Endodermal cell (in vitro differentiated cells): ENCODE measurements around the gene RPS4Y1. TPM values are rescaled to one million over a fixed set of nuclear protein-coding genes. Genes with fewer than 3 reads are reported as not detected.

Experiments used
- DNase-seq: peaks from one replicate; pipeline ENCODE4 v3.0.0-alpha.2; 2017
- H3K27ac ChIP-seq: 2 replicates; pipeline ENCODE4 v1.5.1; 2013; ENCODE audit warnings: mild to moderate bottlenecking, low read depth, low read length, moderate library complexity
- H3K27me3 ChIP-seq: 2 replicates; pipeline ENCODE4 v1.6.1; 2013; ENCODE audit warnings: mild to moderate bottlenecking, low read length, moderate library complexity; ENCODE audit not compliant: insufficient read depth, control insufficient read depth, poor library complexity, severe bottlenecking
- H3K36me3 ChIP-seq: 2 replicates; pipeline ENCODE4 v1.7.0; 2013; ENCODE audit warnings: mild to moderate bottlenecking, low read length, moderate library complexity; ENCODE audit not compliant: control insufficient read depth, insufficient read depth
- H3K4me1 ChIP-seq: one replicate; pipeline ENCODE4 v1.7.0; 2013; ENCODE audit warnings: low read length; ENCODE audit not compliant: control insufficient read depth, insufficient read depth
- H3K4me3 ChIP-seq: 2 replicates; pipeline ENCODE4 v1.5.1; 2013; ENCODE audit warnings: mild to moderate bottlenecking, low read length, moderate library complexity
- H3K9ac ChIP-seq: 2 replicates; pipeline ENCODE4 v1.6.1; 2013; ENCODE audit warnings: mild to moderate bottlenecking, low read length, moderate library complexity; ENCODE audit not compliant: poor library complexity, severe bottlenecking; ENCODE audit errors: extremely low read depth
- H3K9me3 ChIP-seq: 2 replicates; pipeline ENCODE4 v1.6.1; 2013; ENCODE audit warnings: mild to moderate bottlenecking, low read length, moderate library complexity; ENCODE audit not compliant: control insufficient read depth
- H3K27ac Mint-ChIP-seq: 2 replicates; pipeline ENCODE4 v1.8.0; 2020; ENCODE audit warnings: mixed read lengths
- H3K27me3 Mint-ChIP-seq: 2 replicates; pipeline ENCODE4 v1.8.0; 2021; ENCODE audit warnings: mild to moderate bottlenecking, mixed read lengths; ENCODE audit not compliant: insufficient read depth
- H3K36me3 Mint-ChIP-seq: 2 replicates; pipeline ENCODE4 v1.8.0; 2020; ENCODE audit warnings: low read depth, mixed read lengths
- H3K4me1 Mint-ChIP-seq: 2 replicates; pipeline ENCODE4 v1.8.0; 2020; ENCODE audit warnings: mixed read lengths
- H3K4me3 Mint-ChIP-seq: 2 replicates; pipeline ENCODE4 v1.8.0; 2020; ENCODE audit warnings: mild to moderate bottlenecking, moderate library complexity, mixed read lengths
- H3K9me3 Mint-ChIP-seq: 2 replicates; pipeline ENCODE4 v1.8.0; 2020; ENCODE audit warnings: mild to moderate bottlenecking, mixed read lengths
- WGBS, 2 experiments: methylation state at CpG; one replicate each; pipeline versions ENCODE4 v1.1.5 to v1.1.7; 2013; ENCODE audit warnings: missing lambda C conversion rate in 2 of 2, mixed read lengths in 1 of 2; ENCODE audit not compliant: insufficient coverage in 1 of 2, insufficient read length in 1 of 2; 5-methylcytosine and 5-hydroxymethylcytosine counted together
- total RNA-seq, 2 donors: library from RNA; stranded (reverse); fragmentation: NEBNext Ultra II Directional in 1 of 2; extraction: Animal tissue kit (Norgen Biotek cat#: 25700) in 1 of 2; gene quantifications; 2 replicates in 1 of 2; 3 replicates in 1 of 2; pipeline ENCODE4 v1.2.1, GENCODE V29; 2021
- TF ChIP-seq, protein P1 (sequence below): fragments of 200-600 bp; sonication (generic); conservative IDR thresholded peaks from 2 replicates; pipeline ENCODE4 v1.5.0; 2021; ENCODE audit warnings: antibody characterized with exemption, mild to moderate bottlenecking

The RPS4Y1 gene
- total RNA-seq, 2 donors from 2014 or later: 348 TPM; not detected in 1

DNA sequence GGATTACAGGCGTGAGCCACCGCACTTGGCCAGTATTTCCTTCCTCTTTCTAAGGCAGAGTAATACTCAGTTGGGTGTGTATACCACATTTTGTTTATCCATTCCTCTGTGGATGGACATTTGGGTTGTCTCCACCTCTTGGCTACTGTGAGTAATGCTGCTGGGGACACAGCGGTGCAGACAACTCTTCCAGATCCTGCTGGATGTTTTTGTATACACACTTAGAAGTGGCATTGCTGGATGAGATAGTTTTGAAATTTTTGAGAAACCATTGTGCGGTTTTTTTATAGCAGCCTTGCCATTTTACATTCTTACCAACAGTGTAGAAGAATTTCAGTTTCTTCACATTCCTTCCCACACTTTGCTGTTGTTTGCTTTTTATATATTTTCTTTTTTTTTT is 16.3 kb downstream of the RPS4Y1 start:
- no peaks in the 10 kb centered on the region for H3K4me1 Mint-ChIP-seq
- Histone ChIP-seq H3K9ac (no peak overlapping the region), H3K4me1 (no peaks in the 10 kb centered on the region), H3K36me3 (peaks cover 93% of the 10 kb centered on the region), H3K27me3 (no peaks in the 10 kb centered on the region), H3K27ac (no peak overlapping the region), H3K9me3 (no peaks in the 10 kb centered on the region), H3K4me3 (no peak overlapping the region)
- 80 to 94% methylated on average over 1 to 3 of the region's 4 CpGs for WGBS, 2 experiments
- H3K9me3 Mint-ChIP-seq: no peaks in the 10 kb centered on the region
- H3K27me3 Mint-ChIP-seq: no peaks in the 10 kb centered on the region
- no peak overlapping the region for H3K4me3 Mint-ChIP-seq
- no peak for DNase-seq
- TF ChIP-seq, protein P1, sequence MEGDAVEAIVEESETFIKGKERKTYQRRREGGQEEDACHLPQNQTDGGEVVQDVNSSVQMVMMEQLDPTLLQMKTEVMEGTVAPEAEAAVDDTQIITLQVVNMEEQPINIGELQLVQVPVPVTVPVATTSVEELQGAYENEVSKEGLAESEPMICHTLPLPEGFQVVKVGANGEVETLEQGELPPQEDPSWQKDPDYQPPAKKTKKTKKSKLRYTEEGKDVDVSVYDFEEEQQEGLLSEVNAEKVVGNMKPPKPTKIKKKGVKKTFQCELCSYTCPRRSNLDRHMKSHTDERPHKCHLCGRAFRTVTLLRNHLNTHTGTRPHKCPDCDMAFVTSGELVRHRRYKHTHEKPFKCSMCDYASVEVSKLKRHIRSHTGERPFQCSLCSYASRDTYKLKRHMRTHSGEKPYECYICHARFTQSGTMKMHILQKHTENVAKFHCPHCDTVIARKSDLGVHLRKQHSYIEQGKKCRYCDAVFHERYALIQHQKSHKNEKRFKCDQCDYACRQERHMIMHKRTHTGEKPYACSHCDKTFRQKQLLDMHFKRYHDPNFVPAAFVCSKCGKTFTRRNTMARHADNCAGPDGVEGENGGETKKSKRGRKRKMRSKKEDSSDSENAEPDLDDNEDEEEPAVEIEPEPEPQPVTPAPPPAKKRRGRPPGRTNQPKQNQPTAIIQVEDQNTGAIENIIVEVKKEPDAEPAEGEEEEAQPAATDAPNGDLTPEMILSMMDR: no peak
- H3K27ac Mint-ChIP-seq: no peak overlapping the region
- no peaks in the 10 kb centered on the region for H3K36me3 Mint-ChIP-seq

DNA sequence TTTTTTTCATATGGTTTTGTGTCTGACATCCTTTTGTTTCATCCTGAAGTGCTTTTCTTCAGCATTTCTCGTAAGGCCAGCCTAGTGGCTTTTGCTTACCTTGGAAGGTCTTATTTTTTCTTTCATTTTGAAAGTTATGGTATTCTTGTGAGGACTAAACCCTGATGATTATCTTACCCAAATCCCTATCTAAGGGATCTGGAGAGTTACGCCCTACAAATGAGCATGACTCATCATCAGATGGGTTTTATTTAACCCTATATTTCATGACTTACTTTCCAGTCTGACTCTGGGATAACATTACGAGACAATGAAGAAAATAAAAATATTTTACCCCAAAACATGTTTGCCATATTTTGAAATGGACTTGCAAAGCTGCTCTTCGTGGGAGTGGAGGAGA is 18.4 kb downstream of the RPS4Y1 start:
- Mint-ChIP-seq H3K4me3 (no peak overlapping the region), H3K4me1 (no peaks in the 10 kb centered on the region), H3K9me3 (no peaks in the 10 kb centered on the region), H3K27ac (no peak overlapping the region), H3K27me3 (no peaks in the 10 kb centered on the region), H3K36me3 (no peaks in the 10 kb centered on the region)
- Histone ChIP-seq H3K27ac (no peak overlapping the region), H3K9me3 (no peaks in the 10 kb centered on the region), H3K4me1 (no peaks in the 10 kb centered on the region), H3K27me3 (no peaks in the 10 kb centered on the region), H3K4me3 (no peak overlapping the region), H3K9ac (no peak overlapping the region), H3K36me3 (peaks cover 95% of the 10 kb centered on the region)
- WGBS, 2 experiments: 93% methylated on average over 3 of the region's 4 CpGs; no CpG with 5 or more reads in 1 of the 2 experiments
- no peak for DNase-seq
- TF ChIP-seq, protein P1: no peak

DNA sequence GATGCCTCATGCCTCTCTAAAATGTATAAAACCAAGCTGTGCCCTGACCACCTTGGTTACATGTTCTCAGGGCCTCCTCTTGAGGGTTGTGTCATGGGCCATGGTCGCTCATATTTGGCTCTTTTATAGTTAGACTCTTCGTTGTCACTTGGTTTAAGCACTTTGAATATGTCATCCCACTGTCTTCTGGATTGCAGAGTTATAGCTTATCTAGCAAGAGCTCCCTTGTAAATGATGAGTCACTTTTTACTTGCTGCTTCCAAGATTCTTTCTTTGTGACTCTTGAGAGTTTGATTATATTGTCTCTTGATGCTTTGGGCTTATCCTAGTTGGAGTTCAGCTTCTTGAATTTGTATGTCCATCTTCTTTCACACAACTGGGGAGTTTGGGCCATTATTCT is 19.1 kb downstream of the RPS4Y1 start:
- TF ChIP-seq, protein P1: no peak
- no peaks in the 10 kb centered on the region for H3K9me3 ChIP-seq
- Mint-ChIP-seq H3K4me1 (no peaks in the 10 kb centered on the region), H3K36me3 (no peaks in the 10 kb centered on the region), H3K27ac (no peak overlapping the region), H3K4me3 (no peak overlapping the region), H3K27me3 (no peaks in the 10 kb centered on the region), H3K9me3 (no peaks in the 10 kb centered on the region)
- H3K36me3 ChIP-seq: peaks cover 96% of the 10 kb centered on the region
- no peaks in the 10 kb centered on the region for H3K4me1 ChIP-seq
- 89 to 100% methylated on average over 2 of the region's 2 CpGs for WGBS, 2 experiments
- no peak for DNase-seq
- H3K27ac ChIP-seq: no peak overlapping the region
- no peaks in the 10 kb centered on the region for H3K27me3 ChIP-seq
- no peak overlapping the region for H3K4me3 ChIP-seq
- no peak overlapping the region for H3K9ac ChIP-seq
